Measurements from ENCODE around the gene ITSN2.

GRCh38 chr2:24349097-24349496 lies 11.2 kb downstream of the ITSN2 start:
- TF ChIP-seq, protein P1, sequence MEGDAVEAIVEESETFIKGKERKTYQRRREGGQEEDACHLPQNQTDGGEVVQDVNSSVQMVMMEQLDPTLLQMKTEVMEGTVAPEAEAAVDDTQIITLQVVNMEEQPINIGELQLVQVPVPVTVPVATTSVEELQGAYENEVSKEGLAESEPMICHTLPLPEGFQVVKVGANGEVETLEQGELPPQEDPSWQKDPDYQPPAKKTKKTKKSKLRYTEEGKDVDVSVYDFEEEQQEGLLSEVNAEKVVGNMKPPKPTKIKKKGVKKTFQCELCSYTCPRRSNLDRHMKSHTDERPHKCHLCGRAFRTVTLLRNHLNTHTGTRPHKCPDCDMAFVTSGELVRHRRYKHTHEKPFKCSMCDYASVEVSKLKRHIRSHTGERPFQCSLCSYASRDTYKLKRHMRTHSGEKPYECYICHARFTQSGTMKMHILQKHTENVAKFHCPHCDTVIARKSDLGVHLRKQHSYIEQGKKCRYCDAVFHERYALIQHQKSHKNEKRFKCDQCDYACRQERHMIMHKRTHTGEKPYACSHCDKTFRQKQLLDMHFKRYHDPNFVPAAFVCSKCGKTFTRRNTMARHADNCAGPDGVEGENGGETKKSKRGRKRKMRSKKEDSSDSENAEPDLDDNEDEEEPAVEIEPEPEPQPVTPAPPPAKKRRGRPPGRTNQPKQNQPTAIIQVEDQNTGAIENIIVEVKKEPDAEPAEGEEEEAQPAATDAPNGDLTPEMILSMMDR (IDR thresholded peaks at IDR 0.05), result no peak
- TF ChIP-seq POLR2A (IDR thresholded peaks at IDR 0.05), result no peak

Data from right lobe of liver (tissue), 4 donors.